OCI-LY1 (cell line): ENCODE data around the gene ZMIZ2.

Experiments used
- EZH2 ChIP-seq: fragments of 200-600 bp; sonication (generic), shearing (Covaris generic); IDR thresholded peaks from 2 replicates; pipeline ENCODE4 v1.8.0; 2017; ENCODE audit warnings: borderline replicate concordance, mixed run types, mild to moderate bottlenecking, antibody characterized with exemption, low read length, moderate library complexity, mixed read lengths
- TF ChIP-seq, protein P1 (sequence below): fragments of 200-600 bp; sonication (generic), shearing (Covaris generic); IDR thresholded peaks from 2 replicates; pipeline ENCODE4 v1.5.1; 2017; ENCODE audit warnings: mild to moderate bottlenecking, antibody characterized with exemption, low read length, moderate library complexity, mixed read lengths

DNA sequence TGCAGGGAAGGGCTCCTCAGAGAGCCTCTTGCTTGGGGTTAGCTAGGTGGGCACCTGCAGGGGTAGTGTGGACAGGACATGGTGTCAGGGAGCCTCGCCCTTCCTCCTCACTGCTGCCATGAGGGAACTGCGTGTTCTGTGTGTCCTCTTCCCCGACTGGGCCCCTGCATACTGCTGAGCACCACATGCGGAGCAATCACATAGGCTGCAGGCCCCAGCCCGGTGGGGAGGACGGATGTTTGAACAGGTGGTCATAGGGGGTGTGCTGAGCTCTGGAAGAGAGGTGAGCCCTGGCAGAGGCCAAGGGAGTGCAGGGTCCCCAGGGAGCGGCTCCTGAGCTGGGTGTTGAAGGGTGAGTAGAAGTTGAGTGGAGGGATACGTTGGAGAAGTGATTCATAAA lies 48.3 kb upstream of the ZMIZ2 start:
- TF ChIP-seq, protein P1, sequence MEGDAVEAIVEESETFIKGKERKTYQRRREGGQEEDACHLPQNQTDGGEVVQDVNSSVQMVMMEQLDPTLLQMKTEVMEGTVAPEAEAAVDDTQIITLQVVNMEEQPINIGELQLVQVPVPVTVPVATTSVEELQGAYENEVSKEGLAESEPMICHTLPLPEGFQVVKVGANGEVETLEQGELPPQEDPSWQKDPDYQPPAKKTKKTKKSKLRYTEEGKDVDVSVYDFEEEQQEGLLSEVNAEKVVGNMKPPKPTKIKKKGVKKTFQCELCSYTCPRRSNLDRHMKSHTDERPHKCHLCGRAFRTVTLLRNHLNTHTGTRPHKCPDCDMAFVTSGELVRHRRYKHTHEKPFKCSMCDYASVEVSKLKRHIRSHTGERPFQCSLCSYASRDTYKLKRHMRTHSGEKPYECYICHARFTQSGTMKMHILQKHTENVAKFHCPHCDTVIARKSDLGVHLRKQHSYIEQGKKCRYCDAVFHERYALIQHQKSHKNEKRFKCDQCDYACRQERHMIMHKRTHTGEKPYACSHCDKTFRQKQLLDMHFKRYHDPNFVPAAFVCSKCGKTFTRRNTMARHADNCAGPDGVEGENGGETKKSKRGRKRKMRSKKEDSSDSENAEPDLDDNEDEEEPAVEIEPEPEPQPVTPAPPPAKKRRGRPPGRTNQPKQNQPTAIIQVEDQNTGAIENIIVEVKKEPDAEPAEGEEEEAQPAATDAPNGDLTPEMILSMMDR, result no peak
- no peak for TF ChIP-seq EZH2
